GDM1 (cell line): ENCODE results near the gene PDE4B.

Source experiments
- DNase-seq: peaks from one replicate; lab custom pipeline; 2025; lab: John Stamatoyannopoulos, UW

PDE4B gene

DNA sequence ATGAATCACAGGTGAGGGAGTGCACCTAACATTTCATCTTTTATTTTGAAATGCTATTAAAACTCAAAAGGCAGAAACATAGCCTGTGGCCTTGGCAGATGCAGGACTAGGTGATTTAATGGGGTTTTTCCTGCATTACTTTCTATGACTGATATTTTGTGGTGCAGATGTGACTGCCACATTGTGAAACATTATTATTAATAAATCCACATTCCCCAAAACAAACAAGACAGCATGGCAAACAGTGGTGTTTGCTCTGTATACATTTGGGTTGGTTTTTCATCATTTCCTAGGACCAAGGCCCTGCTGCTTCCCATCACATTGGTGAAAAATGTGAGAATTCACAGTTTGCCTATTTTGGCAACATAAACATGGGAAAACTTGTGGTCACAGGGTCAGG is 493.6 kb downstream of the PDE4B start:
- no peak for DNase-seq

DNA sequence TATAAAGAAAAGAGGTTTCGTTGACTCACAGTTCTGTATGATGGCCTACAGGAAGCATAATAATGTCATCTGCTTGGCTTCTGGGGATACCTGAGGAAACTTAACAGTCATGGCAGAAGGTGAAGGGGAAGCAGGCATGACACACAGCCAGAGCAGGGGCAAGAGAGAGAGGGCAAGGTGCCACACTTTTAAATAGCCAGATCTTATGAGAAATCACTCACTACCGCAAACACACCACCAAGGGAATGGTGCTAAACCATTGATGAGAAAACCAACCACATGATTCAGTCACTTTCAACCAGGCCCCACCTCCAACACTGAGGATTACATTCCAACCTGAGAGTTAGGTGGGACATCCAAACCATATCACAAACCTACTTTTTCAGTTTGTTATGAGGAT is 495.4 kb downstream of the PDE4B start:
- DNase-seq, result no peak

DNA sequence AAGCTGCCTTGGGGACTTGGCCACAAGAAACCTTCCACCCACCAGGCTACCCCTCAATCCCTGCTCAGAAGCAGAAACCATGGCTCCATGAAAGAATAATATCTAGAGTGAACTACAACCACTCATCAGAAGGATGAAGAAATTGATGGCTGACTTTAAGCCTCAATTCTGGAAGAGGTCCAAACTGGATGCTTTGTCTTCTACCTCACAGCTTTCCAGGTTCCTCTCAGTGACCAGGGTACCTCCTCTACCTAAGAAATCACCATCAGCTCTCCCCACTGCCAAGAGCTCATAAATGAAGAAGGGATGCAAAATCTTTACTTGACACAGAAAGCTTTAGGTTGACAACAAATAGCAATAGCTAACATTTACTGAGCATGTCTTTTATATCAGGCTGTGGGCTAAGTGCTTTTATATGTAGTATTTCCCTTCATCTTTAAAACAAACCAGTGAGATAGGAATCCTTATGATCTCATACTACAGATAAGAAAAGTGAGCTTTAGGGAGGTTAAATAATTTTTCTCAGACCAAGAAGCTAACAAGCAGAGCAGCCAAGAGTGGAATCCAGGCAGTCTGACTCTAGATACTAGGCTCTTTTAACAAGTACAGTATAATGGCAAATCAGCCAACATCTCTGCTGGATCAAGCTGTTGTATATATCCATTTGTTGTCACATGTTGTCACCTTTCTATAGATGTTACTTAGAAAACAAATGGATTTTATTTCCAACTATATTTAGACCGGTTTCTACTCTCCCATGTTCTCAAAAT is 498.3 kb downstream of the PDE4B start:
- DNase-seq, result no peak

DNA sequence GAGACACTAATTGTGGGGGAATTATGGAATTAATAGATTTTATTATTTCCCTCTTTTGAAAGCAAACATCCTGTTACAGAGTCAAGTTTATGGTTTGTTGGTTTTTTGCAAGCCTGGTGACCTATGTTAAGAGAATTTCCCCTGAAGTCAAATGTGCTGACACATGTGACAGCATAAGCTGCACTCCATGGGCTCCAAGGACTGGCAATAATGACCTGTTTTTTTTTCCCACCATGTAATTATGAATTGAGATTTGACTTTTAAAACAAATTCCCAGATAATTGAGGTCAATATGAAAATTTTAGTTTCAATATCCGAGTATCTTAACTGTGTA is 498.8 kb downstream of the PDE4B start:
- DNase-seq, result no peak

DNA sequence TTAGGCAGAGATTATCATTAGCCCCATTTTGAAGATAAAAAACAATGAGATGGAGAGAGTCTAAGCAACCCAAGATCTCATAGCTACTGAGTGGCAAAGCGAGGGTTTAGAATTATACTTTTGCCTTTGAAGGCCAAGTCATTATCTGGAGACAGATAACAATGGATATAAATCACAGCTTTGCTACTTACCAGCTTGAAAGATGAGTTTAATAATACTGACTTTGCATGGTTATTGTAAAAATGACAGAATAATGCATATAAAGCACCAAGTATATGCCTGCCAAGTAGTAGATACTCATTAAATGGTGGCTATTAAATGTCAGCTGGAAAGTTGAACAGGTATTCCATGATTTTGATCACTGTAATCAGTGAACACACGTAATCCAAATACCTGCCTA is 499.6 kb downstream of the PDE4B start:
- no peak for DNase-seq

DNA sequence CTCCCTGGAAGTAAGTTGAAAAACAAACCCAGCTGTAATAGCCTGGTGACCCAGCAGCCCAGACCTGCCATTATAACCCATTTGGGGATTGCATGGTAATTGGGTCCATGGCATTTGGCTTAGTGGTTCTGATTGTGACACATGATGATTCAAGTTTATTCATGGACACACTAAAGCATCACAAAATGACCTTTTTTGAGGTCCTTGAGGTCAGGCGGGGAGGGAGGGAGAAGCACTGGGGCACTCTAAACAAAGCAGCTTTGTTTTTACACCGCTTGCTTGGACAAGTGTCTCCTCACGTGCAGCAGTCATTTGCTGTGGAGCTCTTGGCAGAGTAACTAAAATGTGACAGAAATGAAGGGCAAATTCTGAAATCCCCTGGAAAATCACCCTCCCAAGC is 500.2 kb downstream of the PDE4B start:
- DNase-seq, result no peak

DNA sequence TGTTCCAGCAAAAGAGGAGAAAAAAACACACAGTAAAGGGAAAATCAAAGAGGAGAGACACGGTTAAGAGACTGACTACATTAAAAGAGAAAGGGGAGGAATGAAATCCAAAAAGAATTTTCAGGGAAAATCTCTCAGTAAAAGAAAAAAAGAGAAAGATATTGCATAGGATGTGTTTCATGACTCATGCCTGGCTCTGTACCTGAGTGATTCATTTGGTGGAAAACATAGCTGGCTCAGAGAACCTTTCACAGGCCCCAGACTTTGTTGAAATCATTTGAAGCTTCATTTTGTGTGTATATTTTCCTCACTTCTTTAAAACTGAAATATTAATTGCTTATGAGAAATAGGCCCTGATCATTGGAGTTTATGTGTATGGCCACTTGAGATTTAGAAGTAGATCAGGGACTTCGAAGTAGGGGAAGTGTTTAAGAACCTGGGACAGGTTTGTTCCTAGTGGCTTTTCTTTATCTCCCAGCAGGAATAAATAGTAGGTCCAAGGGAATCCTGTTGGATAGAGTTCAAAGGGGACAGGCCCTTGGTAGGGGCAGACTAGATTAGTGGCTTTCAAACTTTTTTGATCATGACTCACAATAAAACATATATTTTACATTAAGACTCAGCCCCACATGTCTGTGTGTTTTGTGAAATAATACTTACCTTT is 502.1 kb downstream of the PDE4B start:
- no peak for DNase-seq

DNA sequence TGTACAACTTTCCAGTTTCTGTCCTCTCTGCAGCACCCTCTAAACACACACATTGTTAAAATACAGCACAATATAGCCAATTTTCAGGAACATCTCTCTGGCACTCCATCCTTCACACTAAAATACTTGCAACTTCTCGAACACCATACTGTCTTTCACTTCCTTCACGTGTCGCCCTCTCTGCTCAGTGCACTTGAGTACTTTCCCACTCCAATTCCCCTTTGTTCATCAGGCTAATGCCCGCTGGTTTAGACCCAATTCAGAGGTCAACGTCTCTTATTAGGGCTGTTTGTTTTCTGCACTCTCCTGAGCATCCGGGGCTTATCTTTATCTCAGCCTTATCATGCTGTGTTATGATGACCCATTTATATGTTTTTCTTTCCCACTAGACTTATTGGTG is 503.1 kb downstream of the PDE4B start:
- no peak for DNase-seq

DNA sequence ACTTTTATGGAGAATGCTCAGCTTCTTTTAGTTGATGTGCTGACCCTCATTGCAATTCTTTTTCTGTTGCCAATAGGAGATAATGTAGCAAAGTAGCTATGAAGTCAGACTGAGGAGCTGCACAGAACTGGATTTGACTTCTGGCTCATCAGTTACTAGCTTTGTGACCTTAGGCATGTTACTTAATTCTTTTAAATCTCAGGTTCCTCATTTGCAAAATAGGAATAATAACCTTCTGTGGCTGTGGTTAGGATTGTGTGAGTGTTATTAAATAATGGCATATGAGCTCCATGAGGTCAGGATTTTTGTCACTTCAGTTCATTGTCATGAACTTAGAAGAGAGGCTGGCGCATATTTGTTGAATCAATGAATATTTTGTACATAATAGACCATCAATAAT is 503.7 kb downstream of the PDE4B start:
- no peak for DNase-seq

DNA sequence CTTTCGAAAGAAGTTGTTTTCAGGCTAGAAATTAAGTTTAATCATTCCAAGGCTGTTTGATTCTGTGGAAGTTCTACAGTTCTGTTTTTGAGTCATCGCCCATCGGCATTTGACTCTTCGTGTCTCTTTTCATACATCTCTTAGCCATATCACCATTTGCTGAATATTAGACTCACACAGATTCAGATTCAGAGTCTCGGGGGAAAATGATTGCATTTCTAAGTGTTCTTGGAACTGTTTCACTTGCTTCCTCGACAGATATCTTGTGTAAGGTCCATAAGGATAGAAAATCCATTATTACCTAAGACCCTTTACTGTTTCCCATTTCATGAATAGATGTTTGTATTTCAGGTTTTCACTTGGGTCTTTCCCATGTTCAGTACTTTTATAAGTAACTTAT is 504.3 kb downstream of the PDE4B start:
- DNase-seq, result no peak

DNA sequence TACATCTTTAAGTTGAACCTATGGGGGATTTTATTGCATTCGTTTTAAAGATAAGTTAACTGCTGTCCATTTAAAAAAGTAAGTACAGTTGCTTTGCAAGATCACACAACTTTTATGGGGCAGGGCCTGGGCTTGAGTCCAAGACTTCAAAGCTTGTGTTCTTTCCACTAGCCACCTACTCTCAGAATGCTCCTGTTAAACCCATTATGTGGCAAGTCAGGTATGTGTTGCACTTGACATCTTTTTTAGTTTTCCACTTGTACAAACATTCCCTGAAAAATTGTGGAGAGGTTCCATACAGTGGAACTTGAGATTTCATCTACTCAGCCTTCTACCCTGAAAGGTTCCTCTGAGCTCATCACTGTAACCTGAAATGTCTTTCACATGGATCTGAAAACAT is 505.8 kb downstream of the PDE4B start:
- no peak for DNase-seq

DNA sequence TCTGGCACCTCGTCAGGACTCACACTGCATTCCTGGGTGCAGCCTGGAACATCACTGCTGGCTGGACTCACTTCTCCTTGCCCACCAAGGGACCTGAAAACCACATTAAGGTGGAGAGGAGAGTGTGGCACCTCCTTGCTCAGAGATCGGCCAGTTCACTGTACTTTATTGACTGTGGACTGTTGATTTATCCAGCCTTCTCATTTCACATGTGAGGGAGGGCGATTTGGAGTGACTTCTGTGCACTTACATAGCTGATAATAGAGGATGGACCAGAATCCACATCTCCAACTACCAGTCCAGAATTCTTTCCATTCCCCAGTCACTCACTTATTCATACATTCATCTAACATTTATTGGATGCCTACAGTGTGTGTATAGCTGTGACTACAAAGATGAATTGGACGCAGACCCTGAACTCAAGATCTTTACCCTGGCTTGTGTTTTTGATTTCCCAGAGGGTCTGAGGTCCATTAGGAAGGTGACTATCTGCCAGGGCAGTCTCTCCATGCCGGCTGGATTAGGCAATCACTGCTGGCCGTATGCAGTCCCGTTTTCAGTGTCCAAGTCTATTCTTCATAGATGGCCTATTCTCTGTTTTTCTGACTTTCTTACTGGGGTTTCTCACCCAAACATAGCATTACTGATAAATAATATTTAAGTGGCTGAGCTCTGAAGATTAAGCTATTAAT is 507.7 kb downstream of the PDE4B start:
- DNase-seq, result no peak

DNA sequence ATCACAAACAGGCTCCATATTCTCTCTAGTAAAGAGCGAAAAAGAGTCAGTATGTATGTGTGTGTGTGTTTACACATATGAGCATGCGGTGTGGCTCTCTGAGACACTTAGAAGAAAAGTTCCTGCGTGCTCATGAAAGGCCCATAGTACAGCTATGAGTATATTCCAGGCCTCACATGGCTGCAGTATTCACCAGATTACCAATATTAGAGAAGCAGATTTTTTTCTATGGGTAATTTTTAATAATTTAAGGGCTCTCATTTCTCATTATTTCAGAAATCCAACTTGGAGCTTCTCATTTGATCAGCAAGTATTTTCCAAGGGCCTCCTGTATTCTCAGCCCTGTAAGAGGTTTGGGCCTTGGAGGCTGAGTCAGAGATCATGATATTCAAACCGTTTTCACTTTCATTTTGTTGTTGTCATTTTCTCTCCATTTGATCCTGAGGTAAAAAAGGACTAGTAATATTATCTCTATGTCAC is 508.3 kb downstream of the PDE4B start:
- DNase-seq, result peak; percentile 26

DNA sequence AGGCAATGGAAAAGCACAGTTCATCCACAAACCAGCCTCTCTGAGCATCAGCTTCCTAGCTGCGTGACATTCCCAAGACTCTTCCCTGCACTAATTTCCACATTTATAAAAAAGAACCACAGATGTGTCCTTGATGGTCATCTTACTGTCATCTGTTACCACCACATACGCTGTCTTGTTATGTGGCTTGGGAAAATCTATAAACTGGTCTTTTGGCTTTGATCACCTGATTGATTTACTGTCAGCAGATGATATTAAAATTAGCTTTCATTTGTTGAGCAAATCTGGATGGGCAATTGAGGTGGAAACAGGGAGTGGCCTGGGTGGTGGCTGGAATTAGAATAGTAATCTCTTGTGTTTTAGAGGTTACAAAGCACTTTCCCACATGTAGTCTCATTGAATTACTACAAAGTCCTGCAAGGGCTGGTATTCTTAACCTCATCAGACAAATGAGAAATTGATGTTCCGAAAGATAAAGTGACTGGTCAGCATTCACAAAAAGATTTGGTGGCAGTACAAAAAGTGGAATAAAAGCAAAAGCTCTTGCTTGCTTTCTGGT is 509.6 kb downstream of the PDE4B start:
- DNase-seq, result no peak

DNA sequence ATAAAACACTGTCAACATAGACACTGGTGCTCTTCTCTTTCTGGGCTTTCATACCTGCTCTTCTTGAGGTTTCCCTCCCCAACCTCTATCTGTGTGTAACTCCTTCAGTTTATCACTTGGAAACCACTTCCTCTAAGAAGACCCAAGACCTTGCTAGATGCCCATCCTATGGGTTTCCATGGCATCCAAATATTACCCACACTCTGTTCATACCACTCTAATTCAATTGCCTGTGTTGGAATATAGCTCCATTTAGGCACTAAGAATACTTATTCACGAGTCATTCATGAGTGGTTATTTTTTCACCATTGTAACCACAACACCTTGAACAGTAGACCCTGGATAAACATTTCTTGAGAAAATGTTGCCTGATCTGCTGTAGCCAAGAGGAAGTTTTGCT is 510.1 kb downstream of the PDE4B start:
- DNase-seq, result peak; percentile 66

DNA sequence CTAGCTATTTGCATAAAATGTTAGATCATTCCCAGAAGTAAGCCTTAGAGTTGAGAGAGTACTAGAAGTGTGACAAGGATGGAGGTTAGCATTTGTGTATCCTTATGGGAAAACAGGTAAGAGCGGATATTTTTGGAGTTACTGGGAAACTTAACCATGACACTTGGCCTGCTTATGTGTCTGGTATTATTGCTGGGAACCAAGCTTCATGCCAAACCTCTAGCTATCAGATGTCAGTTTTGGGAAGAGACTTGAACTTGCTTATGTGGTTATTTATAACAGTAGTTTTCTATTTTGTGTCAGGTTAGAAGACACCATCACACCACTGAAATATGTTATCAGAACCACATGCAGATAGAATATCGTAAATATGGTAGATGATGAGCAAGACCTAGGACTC is 511.0 kb downstream of the PDE4B start:
- DNase-seq, result no peak

DNA sequence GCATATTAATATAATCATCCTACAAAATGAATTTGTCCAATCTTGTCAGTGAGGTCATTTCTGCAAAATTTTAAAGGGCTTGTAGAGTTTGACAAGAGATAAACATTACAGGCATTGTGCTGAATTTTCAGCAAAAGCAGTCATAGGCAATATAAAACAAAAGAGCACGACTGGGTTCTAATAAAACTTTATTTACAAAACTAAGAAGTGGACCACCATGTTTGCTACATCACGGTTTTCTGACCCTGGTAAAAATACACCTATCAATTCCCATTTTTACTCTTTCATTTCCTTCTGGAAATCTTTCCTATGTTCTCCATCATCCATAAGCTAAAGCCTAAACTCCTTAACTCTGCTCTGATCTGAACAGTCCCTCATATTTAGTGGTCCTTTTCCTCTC is 511.4 kb downstream of the PDE4B start:
- no peak for DNase-seq

DNA sequence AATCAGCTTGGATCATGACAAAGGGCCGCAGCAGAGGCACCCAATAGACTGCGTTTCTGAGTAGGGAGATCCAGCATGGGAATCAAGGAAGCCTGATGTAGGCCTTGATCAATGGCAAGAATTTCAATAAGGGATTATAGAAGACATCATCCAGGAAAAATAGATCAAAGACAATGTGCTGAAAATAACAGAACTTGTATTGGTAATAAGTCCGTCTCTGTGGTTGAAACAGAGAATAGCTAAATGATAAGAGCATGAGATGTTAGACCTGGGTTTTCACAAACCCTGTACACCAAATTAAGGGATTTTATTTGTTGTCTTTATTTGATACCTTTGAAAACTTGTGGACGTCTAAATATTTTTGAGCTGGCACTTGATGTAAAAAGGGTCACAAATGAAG is 513.2 kb downstream of the PDE4B start:
- DNase-seq, result no peak

DNA sequence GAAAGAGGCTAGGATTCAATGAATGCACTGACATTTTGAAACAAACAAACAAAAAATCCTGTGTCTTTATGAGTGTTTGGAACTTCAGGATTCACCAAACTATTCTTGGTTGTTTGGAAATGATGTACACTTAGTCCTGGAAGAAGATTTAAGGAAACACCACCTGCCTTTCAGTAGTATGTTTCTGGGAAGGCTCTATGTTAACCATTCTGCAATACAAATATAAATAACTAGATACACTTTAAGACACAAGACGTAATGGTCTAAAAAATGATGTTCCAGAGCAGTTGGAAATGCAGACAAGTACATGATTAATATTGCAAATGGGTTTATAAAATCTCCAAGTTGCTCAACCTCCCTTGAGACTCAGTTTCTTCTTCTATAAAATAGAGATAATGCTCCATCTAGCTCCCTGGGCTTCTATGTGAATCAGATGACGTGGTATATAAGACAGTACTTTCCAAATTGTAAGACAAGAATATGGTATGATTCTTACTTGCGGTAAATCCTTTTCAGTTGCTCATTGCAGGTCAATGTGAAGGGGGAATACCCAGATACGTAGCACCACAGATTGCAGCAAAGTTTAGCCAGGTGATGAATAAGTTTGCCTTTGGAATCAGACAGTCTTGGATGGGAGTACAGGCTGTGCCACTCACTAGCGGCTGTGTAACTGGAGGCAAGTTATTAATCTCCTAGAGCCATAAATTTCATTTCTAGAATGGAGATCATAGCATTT is 516.5 kb downstream of the PDE4B start:
- DNase-seq, result no peak

DNA sequence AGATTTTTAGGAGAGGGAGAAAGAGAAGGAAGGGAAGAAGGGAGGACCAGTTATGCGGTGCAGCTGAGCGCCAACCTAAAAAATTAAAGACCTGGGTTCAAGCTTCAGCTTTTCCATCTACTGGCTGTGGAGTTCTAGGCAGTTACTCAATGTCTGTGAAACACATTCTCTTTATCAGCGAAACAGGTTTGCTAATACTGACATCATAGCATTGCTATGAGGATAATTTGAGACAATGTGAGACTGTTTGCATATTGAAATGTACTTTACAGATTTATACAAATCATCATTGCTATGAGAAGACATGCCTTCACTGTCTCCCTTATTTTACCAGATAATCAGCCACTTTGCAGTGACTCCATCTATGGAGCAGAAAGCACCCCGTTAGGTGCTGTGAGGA is 518.4 kb downstream of the PDE4B start:
- DNase-seq, result no peak

DNA sequence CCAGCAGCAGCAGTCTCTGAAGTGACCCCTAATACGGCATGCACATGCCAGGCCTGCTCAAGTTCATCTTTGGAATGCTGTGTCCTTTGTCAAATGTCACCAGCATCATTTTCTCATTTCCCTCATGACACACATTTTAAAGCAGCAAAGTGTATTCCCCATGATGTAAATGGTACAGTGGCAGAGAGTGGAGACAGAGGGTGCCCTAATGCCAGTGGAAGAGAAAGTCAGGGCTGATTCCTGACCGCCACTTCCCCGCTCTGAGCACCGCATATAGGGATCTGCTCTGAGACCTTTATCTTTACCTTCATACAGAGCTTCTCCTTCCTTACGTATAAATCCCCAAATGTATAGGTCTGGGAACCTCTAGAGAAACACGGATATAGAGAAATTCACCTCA is 518.9 kb downstream of the PDE4B start:
- DNase-seq, result no peak

DNA sequence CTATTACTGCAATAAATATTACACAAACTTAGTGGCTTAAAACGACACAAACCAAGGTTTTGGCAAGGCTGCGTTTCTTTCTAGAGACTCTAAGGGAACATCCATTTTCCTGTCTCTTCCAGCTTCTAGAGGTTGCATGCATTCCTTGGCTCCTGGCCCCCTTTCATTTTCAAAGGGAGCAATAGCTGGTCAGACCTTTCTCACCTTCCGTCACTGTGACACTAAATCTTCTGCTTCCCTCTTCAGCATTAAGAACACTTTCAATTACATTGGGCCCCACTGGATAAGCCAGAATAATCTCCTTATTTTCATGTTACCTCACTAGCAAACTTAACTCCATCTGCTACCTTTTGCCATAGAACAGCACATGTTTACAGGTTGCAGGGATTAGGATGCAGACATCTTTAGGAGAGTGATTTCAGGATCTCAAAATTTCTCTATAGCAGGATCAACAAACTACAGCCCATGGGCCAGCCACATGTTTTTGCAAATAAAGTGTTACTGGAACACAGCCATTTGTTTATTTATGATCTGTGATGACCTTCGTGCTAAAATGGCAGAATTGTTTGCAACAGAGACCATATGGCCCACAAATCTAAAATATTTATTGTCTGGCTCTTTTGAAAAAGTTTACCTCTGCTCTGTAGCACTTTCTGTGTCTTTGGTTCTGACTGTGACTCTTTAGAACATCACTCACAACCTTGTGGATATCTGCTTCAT is 519.7 kb downstream of the PDE4B start:
- no peak for DNase-seq
